Lower leg skin (tissue), 3 donors: ENCODE results near the gene NAMPT.

Experiments
- POLR2A ChIP-seq, 2 donors: fragments of 450-650 bp; IDR thresholded peaks; one replicate each; pipeline ENCODE4 v1.6.1; 2016 to 2017; ENCODE audit warnings: antibody characterized with exemption in 2 of 2, mild to moderate bottlenecking in 1 of 2, moderate library complexity in 1 of 2
- TF ChIP-seq, protein P1 (sequence below), 3 donors: fragments of 450-650 bp; IDR thresholded peaks; one replicate each; pipeline ENCODE4 v1.5.1; 2016; ENCODE audit warnings: antibody characterized with exemption in 3 of 3, mild to moderate bottlenecking in 3 of 3, moderate library complexity in 2 of 3

DNA sequence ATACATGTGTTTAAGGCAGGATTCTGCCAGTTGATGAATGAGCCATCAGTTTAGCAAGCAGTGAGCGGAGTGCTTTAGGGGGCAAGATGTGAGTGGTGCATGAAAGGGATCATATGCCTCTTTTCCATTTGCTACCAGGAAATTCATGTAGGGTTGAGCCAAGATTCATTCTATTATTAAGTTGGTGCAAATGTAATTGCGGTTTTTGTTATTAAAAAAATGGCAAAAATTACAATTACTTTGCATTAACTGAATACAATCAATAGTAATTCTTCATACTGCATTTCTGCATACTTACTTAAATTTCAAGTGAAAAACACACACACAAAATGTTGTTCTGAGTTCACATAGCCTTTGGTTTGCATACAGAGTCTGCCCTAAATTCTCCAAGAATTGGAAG is 30.1 kb upstream of the NAMPT start:
- TF ChIP-seq, protein P1, sequence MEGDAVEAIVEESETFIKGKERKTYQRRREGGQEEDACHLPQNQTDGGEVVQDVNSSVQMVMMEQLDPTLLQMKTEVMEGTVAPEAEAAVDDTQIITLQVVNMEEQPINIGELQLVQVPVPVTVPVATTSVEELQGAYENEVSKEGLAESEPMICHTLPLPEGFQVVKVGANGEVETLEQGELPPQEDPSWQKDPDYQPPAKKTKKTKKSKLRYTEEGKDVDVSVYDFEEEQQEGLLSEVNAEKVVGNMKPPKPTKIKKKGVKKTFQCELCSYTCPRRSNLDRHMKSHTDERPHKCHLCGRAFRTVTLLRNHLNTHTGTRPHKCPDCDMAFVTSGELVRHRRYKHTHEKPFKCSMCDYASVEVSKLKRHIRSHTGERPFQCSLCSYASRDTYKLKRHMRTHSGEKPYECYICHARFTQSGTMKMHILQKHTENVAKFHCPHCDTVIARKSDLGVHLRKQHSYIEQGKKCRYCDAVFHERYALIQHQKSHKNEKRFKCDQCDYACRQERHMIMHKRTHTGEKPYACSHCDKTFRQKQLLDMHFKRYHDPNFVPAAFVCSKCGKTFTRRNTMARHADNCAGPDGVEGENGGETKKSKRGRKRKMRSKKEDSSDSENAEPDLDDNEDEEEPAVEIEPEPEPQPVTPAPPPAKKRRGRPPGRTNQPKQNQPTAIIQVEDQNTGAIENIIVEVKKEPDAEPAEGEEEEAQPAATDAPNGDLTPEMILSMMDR (IDR thresholded peaks at IDR 0.05): no peak
- TF ChIP-seq POLR2A (IDR thresholded peaks at IDR 0.05): no peak
